WTC11 (cell line): ENCODE data around the gene SLC25A26.

ENCODE experiments used
- CREB1 ChIP-seq: sonication (generic); formaldehyde crosslinking; IDR thresholded peaks from 2 replicates; pipeline ENCODE4 v1.8.0; 2023; ENCODE audit warnings: mild to moderate bottlenecking, missing genetic modification reagents
- ESRRA ChIP-seq: sonication (generic); formaldehyde crosslinking; IDR thresholded peaks from 2 replicates; pipeline ENCODE4 v1.8.1; 2022; ENCODE audit warnings: mild to moderate bottlenecking, missing genetic modification reagents, borderline replicate concordance
- GABPB1 ChIP-seq: sonication (generic); formaldehyde crosslinking; IDR thresholded peaks from 2 replicates; pipeline ENCODE4 v1.8.1; 2023; ENCODE audit warnings: mild to moderate bottlenecking, missing genetic modification reagents
- NFE2L1 ChIP-seq: sonication (generic); formaldehyde crosslinking; IDR thresholded peaks from 2 replicates; pipeline ENCODE4 v1.8.1; 2023; ENCODE audit warnings: missing genetic modification reagents
- NR1H2 ChIP-seq: sonication (generic); formaldehyde crosslinking; IDR thresholded peaks from 2 replicates; pipeline ENCODE4 v1.9.0; 2021; ENCODE audit warnings: mild to moderate bottlenecking, moderate library complexity, missing genetic modification reagents
- NR2C2 ChIP-seq: sonication (generic); formaldehyde crosslinking; IDR thresholded peaks from 2 replicates; pipeline ENCODE4 v1.8.0; 2022; ENCODE audit warnings: mild to moderate bottlenecking, missing genetic modification reagents
- ZNF232 ChIP-seq: sonication (generic); formaldehyde crosslinking; IDR thresholded peaks from 2 replicates; pipeline ENCODE4 v1.8.0; 2022; ENCODE audit warnings: mild to moderate bottlenecking, missing genetic modification reagents
- TF ChIP-seq, protein P1 (sequence below): fragments of 200-600 bp; IDR thresholded peaks from 2 replicates; pipeline ENCODE4 v1.8.0; 2022; ENCODE audit warnings: antibody characterized with exemption
- TF ChIP-seq, protein P2 (sequence below): sonication (generic); formaldehyde crosslinking; IDR thresholded peaks from 2 replicates; pipeline ENCODE4 v1.8.1; 2022; ENCODE audit warnings: missing genetic modification reagents, borderline replicate concordance
- TF ChIP-seq, protein P3 (sequence below): sonication (generic); formaldehyde crosslinking; IDR thresholded peaks from 2 replicates; pipeline ENCODE4 v1.8.1; 2022; ENCODE audit warnings: low read depth, mild to moderate bottlenecking, moderate library complexity, missing genetic modification reagents, borderline replicate concordance
- TF ChIP-seq, protein P4 (sequence below): fragments of 250-450 bp; sonication (Bioruptor Pico); IDR thresholded peaks from 2 replicates; pipeline ENCODE4 v2.1.2; 2022; ENCODE audit warnings: mild to moderate bottlenecking, moderate library complexity
- TF ChIP-seq, protein P5 (sequence below): sonication (generic); formaldehyde crosslinking; IDR thresholded peaks from 2 replicates; pipeline ENCODE4 v1.8.1; 2023; ENCODE audit warnings: mild to moderate bottlenecking, missing genetic modification reagents, moderate library complexity
- TF ChIP-seq, protein P6 (sequence below): sonication (generic); formaldehyde crosslinking; conservative IDR thresholded peaks from 2 replicates; pipeline ENCODE4 v1.8.1; 2022; ENCODE audit warnings: mild to moderate bottlenecking, missing genetic modification reagents

DNA sequence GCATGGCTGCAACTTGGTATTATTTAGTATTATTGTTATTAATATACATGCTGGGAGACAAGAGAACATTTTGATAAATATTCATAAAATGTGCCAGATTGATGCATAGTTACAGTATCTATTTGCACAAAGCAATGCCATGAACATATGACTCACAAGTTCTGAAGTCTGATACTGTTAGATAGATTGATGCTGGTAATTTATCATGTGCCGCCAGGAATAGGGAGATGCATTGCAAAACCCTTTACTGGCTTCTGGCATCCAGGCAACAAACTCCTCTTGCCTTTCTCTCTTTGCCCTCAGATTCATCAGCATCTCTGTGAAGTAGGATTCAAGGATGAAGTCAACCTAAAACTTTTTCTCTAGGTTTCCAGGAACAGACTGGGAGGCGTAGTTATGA is 41.0 kb upstream of the SLC25A26 start:
- TF ChIP-seq ESRRA (CRISPR knock-in tag): no peak
- TF ChIP-seq, protein P1, sequence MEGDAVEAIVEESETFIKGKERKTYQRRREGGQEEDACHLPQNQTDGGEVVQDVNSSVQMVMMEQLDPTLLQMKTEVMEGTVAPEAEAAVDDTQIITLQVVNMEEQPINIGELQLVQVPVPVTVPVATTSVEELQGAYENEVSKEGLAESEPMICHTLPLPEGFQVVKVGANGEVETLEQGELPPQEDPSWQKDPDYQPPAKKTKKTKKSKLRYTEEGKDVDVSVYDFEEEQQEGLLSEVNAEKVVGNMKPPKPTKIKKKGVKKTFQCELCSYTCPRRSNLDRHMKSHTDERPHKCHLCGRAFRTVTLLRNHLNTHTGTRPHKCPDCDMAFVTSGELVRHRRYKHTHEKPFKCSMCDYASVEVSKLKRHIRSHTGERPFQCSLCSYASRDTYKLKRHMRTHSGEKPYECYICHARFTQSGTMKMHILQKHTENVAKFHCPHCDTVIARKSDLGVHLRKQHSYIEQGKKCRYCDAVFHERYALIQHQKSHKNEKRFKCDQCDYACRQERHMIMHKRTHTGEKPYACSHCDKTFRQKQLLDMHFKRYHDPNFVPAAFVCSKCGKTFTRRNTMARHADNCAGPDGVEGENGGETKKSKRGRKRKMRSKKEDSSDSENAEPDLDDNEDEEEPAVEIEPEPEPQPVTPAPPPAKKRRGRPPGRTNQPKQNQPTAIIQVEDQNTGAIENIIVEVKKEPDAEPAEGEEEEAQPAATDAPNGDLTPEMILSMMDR: no peak
- TF ChIP-seq, protein P2, sequence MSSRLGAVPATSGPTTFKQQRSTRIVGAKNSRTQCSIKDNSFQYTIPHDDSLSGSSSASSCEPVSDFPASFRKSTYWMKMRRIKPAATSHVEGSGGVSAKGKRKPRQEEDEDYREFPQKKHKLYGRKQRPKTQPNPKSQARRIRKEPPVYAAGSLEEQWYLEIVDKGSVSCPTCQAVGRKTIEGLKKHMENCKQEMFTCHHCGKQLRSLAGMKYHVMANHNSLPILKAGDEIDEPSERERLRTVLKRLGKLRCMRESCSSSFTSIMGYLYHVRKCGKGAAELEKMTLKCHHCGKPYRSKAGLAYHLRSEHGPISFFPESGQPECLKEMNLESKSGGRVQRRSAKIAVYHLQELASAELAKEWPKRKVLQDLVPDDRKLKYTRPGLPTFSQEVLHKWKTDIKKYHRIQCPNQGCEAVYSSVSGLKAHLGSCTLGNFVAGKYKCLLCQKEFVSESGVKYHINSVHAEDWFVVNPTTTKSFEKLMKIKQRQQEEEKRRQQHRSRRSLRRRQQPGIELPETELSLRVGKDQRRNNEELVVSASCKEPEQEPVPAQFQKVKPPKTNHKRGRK (CRISPR knock-in tag): no peak
- TF ChIP-seq, protein P3, sequence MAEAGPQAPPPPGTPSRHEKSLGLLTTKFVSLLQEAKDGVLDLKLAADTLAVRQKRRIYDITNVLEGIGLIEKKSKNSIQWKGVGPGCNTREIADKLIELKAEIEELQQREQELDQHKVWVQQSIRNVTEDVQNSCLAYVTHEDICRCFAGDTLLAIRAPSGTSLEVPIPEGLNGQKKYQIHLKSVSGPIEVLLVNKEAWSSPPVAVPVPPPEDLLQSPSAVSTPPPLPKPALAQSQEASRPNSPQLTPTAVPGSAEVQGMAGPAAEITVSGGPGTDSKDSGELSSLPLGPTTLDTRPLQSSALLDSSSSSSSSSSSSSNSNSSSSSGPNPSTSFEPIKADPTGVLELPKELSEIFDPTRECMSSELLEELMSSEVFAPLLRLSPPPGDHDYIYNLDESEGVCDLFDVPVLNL (CRISPR knock-in tag): no peak
- TF ChIP-seq ZNF232 (CRISPR knock-in tag): no peak
- TF ChIP-seq GABPB1 (CRISPR knock-in tag): no peak
- TF ChIP-seq, protein P4, sequence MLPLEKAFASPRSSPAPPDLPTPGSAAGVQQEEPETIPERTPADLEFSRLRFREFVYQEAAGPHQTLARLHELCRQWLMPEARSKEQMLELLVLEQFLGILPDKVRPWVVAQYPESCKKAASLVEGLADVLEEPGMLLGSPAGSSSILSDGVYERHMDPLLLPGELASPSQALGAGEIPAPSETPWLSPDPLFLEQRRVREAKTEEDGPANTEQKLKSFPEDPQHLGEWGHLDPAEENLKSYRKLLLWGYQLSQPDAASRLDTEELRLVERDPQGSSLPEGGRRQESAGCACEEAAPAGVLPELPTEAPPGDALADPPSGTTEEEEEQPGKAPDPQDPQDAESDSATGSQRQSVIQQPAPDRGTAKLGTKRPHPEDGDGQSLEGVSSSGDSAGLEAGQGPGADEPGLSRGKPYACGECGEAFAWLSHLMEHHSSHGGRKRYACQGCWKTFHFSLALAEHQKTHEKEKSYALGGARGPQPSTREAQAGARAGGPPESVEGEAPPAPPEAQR: no peak
- TF ChIP-seq, protein P5, sequence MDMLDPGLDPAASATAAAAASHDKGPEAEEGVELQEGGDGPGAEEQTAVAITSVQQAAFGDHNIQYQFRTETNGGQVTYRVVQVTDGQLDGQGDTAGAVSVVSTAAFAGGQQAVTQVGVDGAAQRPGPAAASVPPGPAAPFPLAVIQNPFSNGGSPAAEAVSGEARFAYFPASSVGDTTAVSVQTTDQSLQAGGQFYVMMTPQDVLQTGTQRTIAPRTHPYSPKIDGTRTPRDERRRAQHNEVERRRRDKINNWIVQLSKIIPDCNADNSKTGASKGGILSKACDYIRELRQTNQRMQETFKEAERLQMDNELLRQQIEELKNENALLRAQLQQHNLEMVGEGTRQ (CRISPR knock-in tag): no peak
- TF ChIP-seq NFE2L1 (CRISPR knock-in tag): no peak
- TF ChIP-seq, protein P6, sequence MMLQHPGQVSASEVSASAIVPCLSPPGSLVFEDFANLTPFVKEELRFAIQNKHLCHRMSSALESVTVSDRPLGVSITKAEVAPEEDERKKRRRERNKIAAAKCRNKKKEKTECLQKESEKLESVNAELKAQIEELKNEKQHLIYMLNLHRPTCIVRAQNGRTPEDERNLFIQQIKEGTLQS (CRISPR knock-in tag): no peak
- no peak for TF ChIP-seq NR2C2 (CRISPR knock-in tag)
- no peak for TF ChIP-seq NR1H2 (CRISPR knock-in tag)
- TF ChIP-seq CREB1 (CRISPR knock-in tag): no peak
